Body of pancreas (tissue), 4 donors: ENCODE data around the gene SMARCA4. TPM values are rescaled to one million over a fixed set of nuclear protein-coding genes. Genes with fewer than 3 reads are reported as not detected.

Experiments used
- ATAC-seq: fragments of 150-250 bp; one replicate; pipeline ENCODE4 v1.9.1; 2016
- DNase-seq, 4 donors: peaks; one replicate each; pipeline ENCODE4 v3.0.0-alpha.2; 2019
- H3K27ac ChIP-seq, 4 donors: fragments of 200-600 bp; sonication (generic); 1 replicate in 3 of 4; 2 replicates in 1 of 4; pipeline versions ENCODE4 v1.5.1 to v1.6.1; 2016 to 2019; ENCODE audit warnings: mild to moderate bottlenecking in 1 of 4, mixed read lengths in 1 of 4, moderate library complexity in 1 of 4
- H3K27me3 ChIP-seq, 2 donors: fragments of 200-600 bp; sonication (generic); one replicate each; pipeline ENCODE4 v1.6.0; 2016; ENCODE audit warnings: mild to moderate bottlenecking in 1 of 2
- H3K36me3 ChIP-seq, 2 donors: fragments of 200-600 bp; sonication (generic); replicated peaks in 1 of 2; 2 replicates each; pipeline ENCODE4 v1.5.1; 2016; ENCODE audit warnings: low read depth in 2 of 2; ENCODE audit not compliant: insufficient read depth in 1 of 2
- H3K4me1 ChIP-seq: fragments of 200-600 bp; sonication (generic); one replicate; pipeline ENCODE4 v1.6.0; 2016
- H3K4me3 ChIP-seq, 2 donors: fragments of 200-600 bp; sonication (generic); 1 replicate in 1 of 2; 2 replicates in 1 of 2; pipeline ENCODE4 v1.5.1; 2016 to 2019
- H3K9me3 ChIP-seq, 3 donors: fragments of 200-600 bp; sonication (generic); 1 replicate in 2 of 3; 2 replicates in 1 of 3; pipeline ENCODE4 v1.5.1; 2016
- POLR2A ChIP-seq, 3 donors: fragments of 450-650 bp; IDR thresholded peaks; one replicate each; pipeline ENCODE4 v1.6.1; 2016; ENCODE audit warnings: antibody characterized with exemption in 3 of 3, mild to moderate bottlenecking in 2 of 3
- WGBS, 2 donors: methylation state at CpG; one replicate each; pipeline ENCODE4 v1.1.5; 2017; 5-methylcytosine and 5-hydroxymethylcytosine counted together
- intact Hi-C: fragments of 100-400 bp; cut with DNase I; formaldehyde crosslinking; loops from one replicate; pipeline ENCODE4 v1.15.1; 2023
- total RNA-seq, 2 donors: library from RNA; depleted of rRNA; stranded (reverse); fragments of >200 nt; gene quantifications; one replicate each; pipeline ENCODE4 v1.1.0, GENCODE V29; 2016
- TF ChIP-seq, protein P1 (sequence below), 7 experiments: fragments of 450-650 bp in 4 of 7; fragments of 200-600 bp in 3 of 7; sonication (generic) in 3 of 7; IDR thresholded peaks; one replicate each; pipeline ENCODE4 v1.5.1; 2016 to 2019; ENCODE audit warnings: antibody characterized with exemption in 7 of 7

The SMARCA4 gene
- total RNA-seq, 2 donors from 2014 or later: 56.3 to 120 TPM

DNA sequence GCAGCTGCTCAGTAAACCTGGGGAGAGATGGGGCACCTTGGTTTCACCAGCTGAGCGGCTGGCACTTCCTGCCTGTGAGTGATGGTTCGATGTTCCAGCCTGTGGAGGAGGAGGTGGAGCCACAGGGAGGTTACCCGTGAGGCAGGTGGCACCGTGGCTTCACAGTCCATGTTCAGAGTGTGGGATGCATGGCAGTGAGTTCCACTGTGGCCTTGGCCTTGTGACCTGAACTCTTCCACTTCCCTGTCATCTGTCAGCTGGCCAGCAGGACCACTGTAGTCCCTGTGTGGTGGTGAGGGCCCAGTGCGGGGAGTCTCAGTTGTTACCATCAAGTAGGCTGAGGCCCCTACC is 16.9 kb downstream of the SMARCA4 start:
- H3K27ac ChIP-seq: no peak overlapping the region
- no peaks in the 10 kb centered on the region for H3K36me3 ChIP-seq
- no peaks in the 10 kb centered on the region for H3K9me3 ChIP-seq
- no peak for TF ChIP-seq POLR2A (IDR thresholded peaks at IDR 0.05)
- H3K4me1 ChIP-seq: peaks cover 26% of the 10 kb centered on the region
- no peak overlapping the region for H3K4me3 ChIP-seq
- DNase-seq (no peak), ATAC-seq (no peak)
- H3K27me3 ChIP-seq: no peaks in the 10 kb centered on the region
- WGBS, 2 donors: 70 to 100% methylated on average over 1 to 5 of the region's 5 CpGs
- intact Hi-C loops: no loop called here

DNA sequence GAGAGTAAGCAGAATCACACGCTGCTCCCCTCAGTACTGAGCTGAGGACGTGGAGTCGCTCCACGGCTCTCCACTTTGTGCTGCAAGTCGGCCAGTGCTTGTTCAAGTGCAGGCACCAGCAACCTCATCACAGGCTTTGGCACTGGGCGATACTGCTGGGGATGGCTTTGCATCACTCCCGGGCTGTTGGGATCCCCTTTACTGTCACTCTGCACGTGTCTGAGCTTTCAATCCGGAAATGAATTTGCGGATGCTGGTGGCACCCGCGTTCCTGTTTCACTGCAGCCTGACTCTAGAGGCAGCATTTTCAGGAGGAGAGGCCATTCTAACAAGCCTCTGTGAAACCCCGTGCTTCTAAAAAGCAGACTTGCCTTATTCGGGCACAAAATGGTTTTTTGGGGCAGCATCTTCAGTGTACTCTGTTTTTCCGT is 19.1 kb downstream of the SMARCA4 start:
- no peak for ATAC-seq
- Histone ChIP-seq H3K27ac (no peak overlapping the region), H3K36me3 (no peaks in the 10 kb centered on the region)

DNA sequence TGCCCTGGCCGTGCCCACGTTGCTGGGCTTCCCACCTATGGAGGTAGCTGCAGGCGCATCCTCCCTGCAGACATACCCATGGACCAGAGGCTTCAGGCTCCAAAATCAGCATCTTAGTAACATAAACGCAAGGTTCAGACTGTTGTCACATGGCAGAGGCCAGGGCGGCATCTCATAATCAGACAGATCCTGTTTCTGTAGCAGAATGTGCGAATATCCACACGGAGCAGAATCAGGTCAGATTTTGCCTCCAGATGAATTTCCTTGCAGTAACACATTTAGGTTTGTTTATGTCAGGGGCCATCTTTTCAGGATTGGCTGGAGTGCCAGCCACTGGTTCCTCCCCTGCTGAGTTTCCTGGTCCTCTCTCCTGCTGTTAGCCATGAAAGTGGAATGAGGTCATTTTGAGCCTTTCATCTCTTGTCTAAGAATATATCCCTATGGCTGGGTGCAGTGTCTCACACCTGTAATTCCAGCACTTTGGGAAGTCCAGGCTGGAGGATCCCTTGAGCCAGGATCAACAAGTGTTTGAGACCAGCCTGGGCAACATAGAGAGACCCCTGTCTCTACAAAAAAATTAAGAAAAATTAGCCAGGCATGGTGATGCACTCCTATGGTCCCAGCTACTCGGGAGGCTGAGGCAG is 20.5 kb downstream of the SMARCA4 start:
- no peak overlapping the region for H3K27ac ChIP-seq
- H3K9me3 ChIP-seq: no peaks in the 10 kb centered on the region
- H3K36me3 ChIP-seq: no peaks in the 10 kb centered on the region
- intact Hi-C loops: no loop called here
- 86 to 100% methylated on average over 1 to 7 of the region's 8 CpGs for WGBS, 2 donors
- no peaks in the 10 kb centered on the region for H3K27me3 ChIP-seq
- DNase-seq (no peak), ATAC-seq (no peak)
- peaks cover 15% of the 10 kb centered on the region for H3K4me1 ChIP-seq
- no peak overlapping the region for H3K4me3 ChIP-seq
- no peak for TF ChIP-seq POLR2A (IDR thresholded peaks at IDR 0.05)
- TF ChIP-seq, protein P1, sequence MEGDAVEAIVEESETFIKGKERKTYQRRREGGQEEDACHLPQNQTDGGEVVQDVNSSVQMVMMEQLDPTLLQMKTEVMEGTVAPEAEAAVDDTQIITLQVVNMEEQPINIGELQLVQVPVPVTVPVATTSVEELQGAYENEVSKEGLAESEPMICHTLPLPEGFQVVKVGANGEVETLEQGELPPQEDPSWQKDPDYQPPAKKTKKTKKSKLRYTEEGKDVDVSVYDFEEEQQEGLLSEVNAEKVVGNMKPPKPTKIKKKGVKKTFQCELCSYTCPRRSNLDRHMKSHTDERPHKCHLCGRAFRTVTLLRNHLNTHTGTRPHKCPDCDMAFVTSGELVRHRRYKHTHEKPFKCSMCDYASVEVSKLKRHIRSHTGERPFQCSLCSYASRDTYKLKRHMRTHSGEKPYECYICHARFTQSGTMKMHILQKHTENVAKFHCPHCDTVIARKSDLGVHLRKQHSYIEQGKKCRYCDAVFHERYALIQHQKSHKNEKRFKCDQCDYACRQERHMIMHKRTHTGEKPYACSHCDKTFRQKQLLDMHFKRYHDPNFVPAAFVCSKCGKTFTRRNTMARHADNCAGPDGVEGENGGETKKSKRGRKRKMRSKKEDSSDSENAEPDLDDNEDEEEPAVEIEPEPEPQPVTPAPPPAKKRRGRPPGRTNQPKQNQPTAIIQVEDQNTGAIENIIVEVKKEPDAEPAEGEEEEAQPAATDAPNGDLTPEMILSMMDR (IDR thresholded peaks at IDR 0.05): no peak

More for the DNA sequence above, 19.1 kb downstream of the SMARCA4 start:
- WGBS, 2 donors: 70 to 78% methylated on average over 8 to 15 of the region's 15 CpGs
- TF ChIP-seq, protein P1 (IDR thresholded peaks at IDR 0.05): no peak
- TF ChIP-seq POLR2A (IDR thresholded peaks at IDR 0.05): no peak
- Histone ChIP-seq H3K4me3 (no peak overlapping the region), H3K4me1 (peaks cover 26% of the 10 kb centered on the region), H3K27me3 (no peaks in the 10 kb centered on the region), H3K9me3 (no peaks in the 10 kb centered on the region)
- peak in 1 of 4 donors; percentile 15 for DNase-seq
- intact Hi-C loops: no loop called here

DNA sequence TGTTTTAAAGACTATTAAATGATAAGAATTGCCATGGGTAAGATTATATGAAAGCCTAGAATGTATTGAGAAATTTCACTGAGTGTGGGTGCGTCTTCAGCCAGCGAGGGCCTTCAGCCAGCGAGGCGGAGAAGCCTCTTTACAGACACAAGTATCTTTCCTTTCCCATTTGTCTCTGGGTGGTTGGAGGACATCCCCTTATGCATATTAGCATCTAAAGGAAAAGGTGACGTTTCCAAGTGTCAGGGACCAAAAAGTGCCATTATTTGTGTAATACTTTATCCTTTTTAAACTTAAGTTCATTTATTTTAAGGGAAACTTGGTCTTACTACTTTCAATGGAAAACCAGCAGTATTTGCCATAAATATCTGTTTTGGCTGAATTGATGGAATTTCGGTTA is 22.2 kb downstream of the SMARCA4 start:
- H3K4me1 ChIP-seq: no peaks in the 10 kb centered on the region
- no peak for ATAC-seq
- H3K27me3 ChIP-seq: no peaks in the 10 kb centered on the region
- H3K4me3 ChIP-seq: no peak overlapping the region
- no peaks in the 10 kb centered on the region for H3K9me3 ChIP-seq
- 87 to 90% methylated on average over 6 of the region's 6 CpGs for WGBS, 2 donors
- no peak overlapping the region for H3K27ac ChIP-seq
- no peak for DNase-seq
- intact Hi-C loops: no loop called here
- H3K36me3 ChIP-seq: peaks cover 0 to 2% of the 10 kb centered on the region in 2 donors
- TF ChIP-seq, protein P1 (IDR thresholded peaks at IDR 0.05): no peak
- TF ChIP-seq POLR2A (IDR thresholded peaks at IDR 0.05): no peak

- Histone ChIP-seq H3K27ac (no peak overlapping the region), H3K36me3 (peaks cover 0 to 5% of the 10 kb centered on the region in 2 donors)
- no peak for ATAC-seq
Measured at GRCh38 chr19:10984166-10984735, 23.4 kb downstream of the SMARCA4 start.

More at GRCh38 chr19:10984166-10984735, 23.4 kb downstream of the SMARCA4 start:
- 87 to 93% methylated on average over 9 to 13 of the region's 21 CpGs for WGBS, 2 donors
- intact Hi-C loops: no loop called here
- H3K9me3 ChIP-seq: no peaks in the 10 kb centered on the region
- TF ChIP-seq POLR2A (IDR thresholded peaks at IDR 0.05): no peak
- no peak overlapping the region for H3K4me3 ChIP-seq
- H3K4me1 ChIP-seq: no peaks in the 10 kb centered on the region
- no peak for DNase-seq
- H3K27me3 ChIP-seq: no peaks in the 10 kb centered on the region
